Ovary (tissue), 3 donors: ENCODE measurements around the gene VIPR2.

Source experiments
- CTCF ChIP-seq, 3 donors: fragments of 450-650 bp in 2 of 3; fragments of 200-600 bp in 1 of 3; IDR thresholded peaks; one replicate each; pipeline versions ENCODE4 v1.5.1 to v1.8.0; 2016 to 2022; ENCODE audit warnings: antibody characterized with exemption in 3 of 3, mild to moderate bottlenecking in 1 of 3
- POLR2A ChIP-seq: fragments of 450-650 bp; IDR thresholded peaks from one replicate; pipeline ENCODE4 v1.6.1; 2017; ENCODE audit warnings: antibody characterized with exemption, mild to moderate bottlenecking, moderate library complexity
- donor health status: DM: no; HTN: no; CAD: no.

DNA sequence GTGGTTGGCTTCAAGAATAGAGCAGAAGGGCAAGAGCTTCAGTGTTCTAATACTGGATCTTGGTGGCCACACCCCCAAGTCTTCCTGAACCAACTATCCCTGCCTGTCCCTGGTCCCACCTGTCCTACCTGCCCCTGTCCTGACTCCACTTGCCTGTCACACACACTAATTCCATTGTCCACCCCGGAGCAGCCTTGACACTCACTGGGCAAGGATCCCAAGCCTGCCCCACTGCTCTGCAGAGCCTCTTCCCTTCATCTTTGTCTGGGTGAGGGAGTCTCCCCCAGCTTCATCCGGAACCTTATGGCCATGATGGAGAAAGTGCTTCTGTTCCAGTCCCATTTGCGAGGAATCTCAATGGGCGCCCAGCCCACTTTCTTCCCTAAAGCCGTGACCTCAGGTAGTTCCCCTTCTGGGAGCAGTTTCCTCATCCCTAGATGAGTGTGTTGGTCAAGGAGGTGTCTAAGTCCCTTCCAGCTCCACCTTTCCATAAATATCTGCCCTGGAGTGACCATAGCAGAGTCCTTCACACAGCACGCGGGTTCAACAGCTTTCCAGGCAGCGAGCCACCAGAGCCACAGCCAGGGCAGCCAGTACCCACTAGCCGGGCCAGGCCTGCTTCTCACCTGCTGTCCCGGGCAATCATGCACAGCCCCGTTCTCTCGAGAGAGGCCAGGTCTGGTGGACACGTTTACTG lies 61.5 kb downstream of the VIPR2 start:
- TF ChIP-seq CTCF (IDR thresholded peaks at IDR 0.05) (no peak), POLR2A (no peak)
